SU-DHL-6 (cell line): ENCODE results near the gene NALF2.

Experiments
- CTCF ChIP-seq: fragments of 200-600 bp; sonication (generic); IDR thresholded peaks from one replicate; pipeline ENCODE4 v1.5.1; 2017; ENCODE audit warnings: antibody characterized with exemption, mild to moderate bottlenecking, low read length, moderate library complexity; ENCODE audit not compliant: insufficient read depth, poor library complexity, severe bottlenecking
- EZH2phosphoT487 ChIP-seq: fragments of 200-600 bp; sonication (generic), shearing (Covaris generic); conservative IDR thresholded peaks from 2 replicates; pipeline ENCODE4 v1.6.1; 2018; ENCODE audit warnings: mild to moderate bottlenecking, antibody characterized with exemption, low read length, moderate library complexity, mixed read lengths

- TF ChIP-seq CTCF: no peak
- TF ChIP-seq EZH2phosphoT487: no peak
Observed at GRCh38 chrX:69546417-69546816, 42.3 kb downstream of the NALF2 start.
